IMR-90 (cell line): ENCODE measurements around the gene VOPP1. TPM values are rescaled to one million over a fixed set of nuclear protein-coding genes. Genes with fewer than 3 reads are reported as not detected.

Experiments
- ATAC-seq: fragments of 200-7000 bp; cut with Tn5 transposase; 2 replicates; pipeline ENCODE4 v1.9.1; 2020; ENCODE audit warnings: low read depth, mild to moderate bottlenecking, moderate library complexity
- BruUV-seq: library from RNA; stranded (reverse); fragments of 400-500 nt; replicated peaks from 2 replicates; lab custom pipeline; 2021; lab: Mats Ljungman, UMichigan
- CTCF ChIA-PET: fragments of 300-600 bp; formaldehyde crosslinking; extraction: SDS; loops from one replicate; lab custom pipeline; 2021; ENCODE audit warnings: antibody characterized with exemption; lab: Yijun Ruan, JAX
- POLR2A ChIA-PET: fragments of 300-600 bp; sonication (Branson Sonifier 250); formaldehyde crosslinking; loops from one replicate; lab custom pipeline; 2022; ENCODE audit warnings: antibody characterized with exemption; ENCODE audit not compliant: unreplicated experiment; lab: Charles Lee
- DNase-seq: peaks from one replicate; pipeline ENCODE4 v3.0.0; 2013
- H2AFZ ChIP-seq: replicated peaks from 2 replicates; pipeline ENCODE3; 2013; ENCODE audit warnings: low read length, mild to moderate bottlenecking; ENCODE audit not compliant: poor library complexity
- H2AK5ac ChIP-seq: 2 replicates; pipeline ENCODE4 v1.6.1; 2013; ENCODE audit warnings: low read depth, low read length, inconsistent platforms
- H2AK9ac ChIP-seq: replicated peaks from 2 replicates; pipeline ENCODE3; 2013; ENCODE audit warnings: mild to moderate bottlenecking, low read depth, low read length, moderate library complexity; ENCODE audit not compliant: poor library complexity
- H2BK120ac ChIP-seq: 2 replicates; pipeline ENCODE4 v1.6.1; 2013; ENCODE audit warnings: low read depth, low read length, inconsistent platforms
- H2BK15ac ChIP-seq: 3 replicates; pipeline ENCODE4 v1.6.1; 2013; ENCODE audit warnings: low read depth, low read length, inconsistent platforms
- H2BK20ac ChIP-seq: 2 replicates; pipeline ENCODE4 v1.6.1; 2013; ENCODE audit warnings: low read depth, mild to moderate bottlenecking, inconsistent platforms, low read length, moderate library complexity
- H2BK5ac ChIP-seq: 2 replicates; pipeline ENCODE4 v1.6.1; 2013; ENCODE audit warnings: mild to moderate bottlenecking, low read depth, low read length, inconsistent platforms; ENCODE audit not compliant: poor library complexity, severe bottlenecking
- H3K14ac ChIP-seq: replicated peaks from 2 replicates; pipeline ENCODE4 v1.6.1; 2013; ENCODE audit warnings: low read depth, low read length, inconsistent platforms
- H3K18ac ChIP-seq: 2 replicates; pipeline ENCODE4 v1.6.1; 2013; ENCODE audit warnings: low read depth, low read length, control low read depth
- H3K23ac ChIP-seq: 2 replicates; pipeline ENCODE4 v1.6.1; 2013; ENCODE audit warnings: low read depth, low read length, inconsistent platforms
- H3K27ac ChIP-seq: 2 replicates; pipeline ENCODE4 v1.5.1; 2013; ENCODE audit warnings: mild to moderate bottlenecking, control low read depth, low read length; ENCODE audit not compliant: insufficient read depth
- H3K27me3 ChIP-seq: 2 replicates; pipeline ENCODE4 v1.6.1; 2013; ENCODE audit warnings: low read length; ENCODE audit not compliant: control insufficient read depth, insufficient read depth
- H3K36me3 ChIP-seq: 2 replicates; pipeline ENCODE4 v1.6.1; 2013; ENCODE audit warnings: low read length, mixed read lengths; ENCODE audit not compliant: control insufficient read depth, insufficient read depth
- H3K4ac ChIP-seq: 2 replicates; pipeline ENCODE4 v1.6.1; 2013; ENCODE audit warnings: low read depth, low read length, inconsistent platforms
- H3K4me1 ChIP-seq: 2 replicates; pipeline ENCODE4 v1.6.1; 2013; ENCODE audit warnings: low read length, mixed read lengths; ENCODE audit not compliant: control insufficient read depth, insufficient read depth
- H3K4me2 ChIP-seq: 2 replicates; pipeline ENCODE4 v1.6.1; 2013; ENCODE audit warnings: low read depth, mild to moderate bottlenecking, control low read depth, low read length, moderate library complexity
- H3K4me3 ChIP-seq: 2 replicates; pipeline ENCODE4 v1.5.1; 2013; ENCODE audit warnings: low read depth, mild to moderate bottlenecking, control low read depth, low read length, moderate library complexity; ENCODE audit not compliant: insufficient read depth
- H3K56ac ChIP-seq: 2 replicates; pipeline ENCODE4 v1.6.1; 2013; ENCODE audit warnings: low read length, inconsistent platforms; ENCODE audit not compliant: insufficient read depth; ENCODE audit errors: extremely low read depth
- H3K79me1 ChIP-seq, 2 experiments: 2 replicates each; pipeline ENCODE4 v1.6.1; 2013; ENCODE audit warnings: low read length in 2 of 2, inconsistent platforms in 1 of 2, low read depth in 1 of 2
- H3K9ac ChIP-seq: 2 replicates; pipeline ENCODE4 v1.6.1; 2013; ENCODE audit warnings: low read depth, low read length, control low read depth
- H3K9me1 ChIP-seq: 2 replicates; pipeline ENCODE4 v1.6.1; 2013; ENCODE audit warnings: low read length, inconsistent platforms; ENCODE audit not compliant: insufficient read depth
- H3K9me3 ChIP-seq: 2 replicates; pipeline ENCODE4 v1.6.1; 2013; ENCODE audit warnings: low read length; ENCODE audit not compliant: control insufficient read depth, insufficient read depth
- H4K20me1 ChIP-seq: 2 replicates; pipeline ENCODE4 v1.6.1; 2013; ENCODE audit warnings: low read length, inconsistent platforms; ENCODE audit not compliant: insufficient read depth
- H4K5ac ChIP-seq: 2 replicates; pipeline ENCODE4 v1.6.1; 2013; ENCODE audit warnings: mild to moderate bottlenecking, low read depth, low read length, control low read depth
- H4K8ac ChIP-seq, 2 experiments: 2 replicates each; pipeline ENCODE4 v1.6.1; 2013; ENCODE audit warnings: low read depth in 2 of 2, low read length in 2 of 2, control low read depth in 1 of 2, inconsistent platforms in 1 of 2
- H4K91ac ChIP-seq: 2 replicates; pipeline ENCODE4 v1.6.1; 2013; ENCODE audit warnings: low read depth, low read length, inconsistent platforms; ENCODE audit not compliant: insufficient read depth
- BHLHE40 ChIP-seq: fragments of 150-350 bp; IDR thresholded peaks from 2 replicates; pipeline ENCODE4 v1.6.1; 2016; ENCODE audit warnings: mild to moderate bottlenecking, low read depth, low read length
- CEBPB ChIP-seq: IDR thresholded peaks from 2 replicates; pipeline ENCODE4 v1.6.1; 2012; ENCODE audit warnings: low read depth, low read length, improper control_type of control experiment
- CHD1 ChIP-seq: IDR thresholded peaks from 2 replicates; pipeline ENCODE4 v1.6.1; 2012; ENCODE audit warnings: low read depth, low read length, improper control_type of control experiment
- FOS ChIP-seq: fragments of 150-350 bp; IDR thresholded peaks from 2 replicates; pipeline ENCODE4 v1.6.1; 2016; ENCODE audit warnings: low read depth, low read length
- MAFK ChIP-seq: IDR thresholded peaks from 2 replicates; pipeline ENCODE4 v1.6.1; 2012; ENCODE audit warnings: low read depth, low read length, improper control_type of control experiment
- MAZ ChIP-seq: IDR thresholded peaks from 2 replicates; pipeline ENCODE4 v1.6.1; 2012; ENCODE audit warnings: low read depth, mild to moderate bottlenecking, low read length, improper control_type of control experiment, moderate library complexity, borderline replicate concordance
- MXI1 ChIP-seq: IDR thresholded peaks from 2 replicates; pipeline ENCODE4 v1.6.1; 2012; ENCODE audit warnings: low read depth, mild to moderate bottlenecking, low read length, moderate library complexity, borderline replicate concordance
- NFE2L2 ChIP-seq: fragments of 150-350 bp; IDR thresholded peaks from 2 replicates; pipeline ENCODE4 v1.6.1; 2016; ENCODE audit warnings: low read depth, mild to moderate bottlenecking, low read length
- POLR2A ChIP-seq: IDR thresholded peaks from 2 replicates; pipeline ENCODE4 v1.6.1; 2012; ENCODE audit warnings: mild to moderate bottlenecking, low read depth, low read length
- RAD21 ChIP-seq: IDR thresholded peaks from 2 replicates; pipeline ENCODE4 v1.6.1; 2012; ENCODE audit warnings: low read length, improper control_type of control experiment
- RCOR1 ChIP-seq: IDR thresholded peaks from 2 replicates; pipeline ENCODE4 v1.6.1; 2012; ENCODE audit warnings: mild to moderate bottlenecking, low read length, improper control_type of control experiment; ENCODE audit not compliant: insufficient replicate concordance
- RFX5 ChIP-seq: IDR thresholded peaks from 2 replicates; pipeline ENCODE4 v1.8.0; 2012; ENCODE audit warnings: low read depth, mild to moderate bottlenecking, low read length, moderate library complexity
- SMC3 ChIP-seq: fragments of 150-350 bp; IDR thresholded peaks from 2 replicates; pipeline ENCODE4 v1.6.1; 2016; ENCODE audit warnings: low read depth, mild to moderate bottlenecking, antibody characterized with exemption, low read length, moderate library complexity
- WGBS, 2 experiments: methylation state at CpG; one replicate each; pipeline versions ENCODE4 v1.1.5 to v1.1.7; 2013; ENCODE audit warnings: missing lambda C conversion rate in 2 of 2; ENCODE audit not compliant: insufficient read length in 1 of 2; ENCODE audit errors: extremely low coverage in 2 of 2; 5-methylcytosine and 5-hydroxymethylcytosine counted together
- dilution Hi-C: fragments of 300-500 bp; cut with HindIII; formaldehyde crosslinking; loops from one replicate; pipeline ENCODE4 v1.14.3; 2018; ENCODE audit warnings: low sequenced_read_pairs; ENCODE audit not compliant: unreplicated experiment
- in situ Hi-C: fragments of 300-500 bp; cut with MboI; formaldehyde crosslinking; loops from 3 replicates; pipeline ENCODE4 v1.14.3; 2019; ENCODE audit warnings: low sequenced_read_pairs, inconsistent platforms, mixed read lengths
- intact Hi-C: fragments of 100-400 bp; cut with micrococcal nuclease; formaldehyde crosslinking; loops from 2 replicates; pipeline ENCODE4 v1.10.0; 2022
- polyA plus RNA-seq, 3 experiments: library from polyadenylated mRNA; depleted of rRNA; stranded (reverse); fragments of >200 nt; gene quantifications; 2 replicates each; pipeline ENCODE4 v1.2.3, GENCODE V29; 2012; ENCODE audit warnings: low replicate concordance in 1 of 3
- total RNA-seq: library from RNA; depleted of rRNA; stranded (reverse); fragments of >200 nt; gene quantifications from 2 replicates; pipeline ENCODE4 v1.2.3, GENCODE V29; 2012
- TF ChIP-seq, protein P1 (sequence below): fragments of 150-350 bp; IDR thresholded peaks from 2 replicates; pipeline ENCODE4 v1.6.1; 2017; ENCODE audit warnings: mild to moderate bottlenecking, antibody characterized with exemption, low read length, low read depth
- TF ChIP-seq, protein P2 (sequence below): fragments of 150-350 bp; IDR thresholded peaks from 2 replicates; pipeline ENCODE4 v1.6.1; 2016; ENCODE audit warnings: low read depth, mild to moderate bottlenecking, low read length, moderate library complexity, borderline replicate concordance
- TF ChIP-seq, protein P3 (sequence below): conservative IDR thresholded peaks from 2 replicates; pipeline ENCODE4 v1.5.1; 2012; ENCODE audit warnings: mild to moderate bottlenecking, low read depth, low read length, improper control_type of control experiment

Gene VOPP1
- total and polyA plus RNA-seq, 2 of the 4 experiments (the other 2 are of a cell fraction): 60.2 to 94.5 TPM

DNA sequence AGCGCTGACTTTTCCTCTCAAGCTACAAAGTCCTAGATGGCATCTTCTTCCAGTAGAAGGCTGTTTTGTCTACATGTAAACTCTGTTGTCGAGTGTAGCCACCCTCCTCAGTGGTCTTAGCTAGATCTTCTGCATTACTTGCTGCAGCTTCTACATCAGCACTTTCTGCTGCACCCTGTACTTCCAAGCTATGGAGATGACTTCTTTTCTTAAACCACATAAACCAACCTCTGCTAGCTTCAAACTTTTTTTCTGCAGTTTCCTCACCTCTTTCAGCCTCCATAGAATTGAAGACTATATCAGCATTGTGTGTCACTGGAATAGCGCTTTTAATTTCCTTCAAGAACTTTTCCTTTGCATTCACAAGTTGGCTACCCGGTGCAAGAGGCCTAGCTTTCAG, 119.3 kb downstream of the VOPP1 start:
- BruUV-seq: no TSS peak
- no peak for ATAC-seq
- H3K36me3 ChIP-seq: peaks cover 3% of the 10 kb centered on the region; the same call in 1 of the 2 replicates

More for the DNA sequence above, 119.3 kb downstream of the VOPP1 start:
- no peak for DNase-seq
- in situ Hi-C loops: no loop called here
- Histone ChIP-seq H3K27ac (no peak overlapping the region), H3K18ac (no peak overlapping the region), H3K79me1 (no peaks in the 10 kb centered on the region; a peak in 1 of 4 replicates), H3K56ac (no peak overlapping the region), H3K4me3 (no peak overlapping the region), H3K9me1 (no peaks in the 10 kb centered on the region; the same call in 1 of the 2 replicates), H3K14ac (no peak overlapping the region), H2AFZ (no peak overlapping the region), H2BK20ac (no peak overlapping the region), H2AK5ac (no peak overlapping the region), H3K9ac (no peak overlapping the region), H2BK5ac (no peak overlapping the region), H2BK120ac (no peak overlapping the region), H3K4ac (no peak overlapping the region), H2AK9ac (no peak overlapping the region), H4K20me1 (no peaks in the 10 kb centered on the region), H4K5ac (no peak overlapping the region), H4K8ac (no peak overlapping the region), H3K4me2 (no peak overlapping the region), H4K91ac (no peak overlapping the region), H3K4me1 (no peaks in the 10 kb centered on the region), H3K23ac (no peak overlapping the region), H3K9me3 (no peaks in the 10 kb centered on the region), H2BK15ac (no peak overlapping the region), H3K27me3 (no peaks in the 10 kb centered on the region)
- POLR2A ChIA-PET: interaction anchor here (0.5 to 0.6 kb wide), 2 partner anchors 76 to 81 kb away, joined by 4 to 13 read pairs; no protein-coding TSS in a partner anchor
- dilution Hi-C loops: no loop called here
- TF ChIP-seq, protein P1, sequence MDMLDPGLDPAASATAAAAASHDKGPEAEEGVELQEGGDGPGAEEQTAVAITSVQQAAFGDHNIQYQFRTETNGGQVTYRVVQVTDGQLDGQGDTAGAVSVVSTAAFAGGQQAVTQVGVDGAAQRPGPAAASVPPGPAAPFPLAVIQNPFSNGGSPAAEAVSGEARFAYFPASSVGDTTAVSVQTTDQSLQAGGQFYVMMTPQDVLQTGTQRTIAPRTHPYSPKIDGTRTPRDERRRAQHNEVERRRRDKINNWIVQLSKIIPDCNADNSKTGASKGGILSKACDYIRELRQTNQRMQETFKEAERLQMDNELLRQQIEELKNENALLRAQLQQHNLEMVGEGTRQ: no peak
- TF ChIP-seq MAFK (no peak), RCOR1 (no peak), CEBPB (no peak), BHLHE40 (no peak), POLR2A (no peak), FOS (no peak), MXI1 (no peak), NFE2L2 (no peak), RFX5 (no peak), CHD1 (no peak), RAD21 (no peak), MAZ (no peak), SMC3 (no peak)
- TF ChIP-seq, protein P2, sequence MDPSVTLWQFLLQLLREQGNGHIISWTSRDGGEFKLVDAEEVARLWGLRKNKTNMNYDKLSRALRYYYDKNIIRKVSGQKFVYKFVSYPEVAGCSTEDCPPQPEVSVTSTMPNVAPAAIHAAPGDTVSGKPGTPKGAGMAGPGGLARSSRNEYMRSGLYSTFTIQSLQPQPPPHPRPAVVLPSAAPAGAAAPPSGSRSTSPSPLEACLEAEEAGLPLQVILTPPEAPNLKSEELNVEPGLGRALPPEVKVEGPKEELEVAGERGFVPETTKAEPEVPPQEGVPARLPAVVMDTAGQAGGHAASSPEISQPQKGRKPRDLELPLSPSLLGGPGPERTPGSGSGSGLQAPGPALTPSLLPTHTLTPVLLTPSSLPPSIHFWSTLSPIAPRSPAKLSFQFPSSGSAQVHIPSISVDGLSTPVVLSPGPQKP: no peak
- TF ChIP-seq, protein P3, sequence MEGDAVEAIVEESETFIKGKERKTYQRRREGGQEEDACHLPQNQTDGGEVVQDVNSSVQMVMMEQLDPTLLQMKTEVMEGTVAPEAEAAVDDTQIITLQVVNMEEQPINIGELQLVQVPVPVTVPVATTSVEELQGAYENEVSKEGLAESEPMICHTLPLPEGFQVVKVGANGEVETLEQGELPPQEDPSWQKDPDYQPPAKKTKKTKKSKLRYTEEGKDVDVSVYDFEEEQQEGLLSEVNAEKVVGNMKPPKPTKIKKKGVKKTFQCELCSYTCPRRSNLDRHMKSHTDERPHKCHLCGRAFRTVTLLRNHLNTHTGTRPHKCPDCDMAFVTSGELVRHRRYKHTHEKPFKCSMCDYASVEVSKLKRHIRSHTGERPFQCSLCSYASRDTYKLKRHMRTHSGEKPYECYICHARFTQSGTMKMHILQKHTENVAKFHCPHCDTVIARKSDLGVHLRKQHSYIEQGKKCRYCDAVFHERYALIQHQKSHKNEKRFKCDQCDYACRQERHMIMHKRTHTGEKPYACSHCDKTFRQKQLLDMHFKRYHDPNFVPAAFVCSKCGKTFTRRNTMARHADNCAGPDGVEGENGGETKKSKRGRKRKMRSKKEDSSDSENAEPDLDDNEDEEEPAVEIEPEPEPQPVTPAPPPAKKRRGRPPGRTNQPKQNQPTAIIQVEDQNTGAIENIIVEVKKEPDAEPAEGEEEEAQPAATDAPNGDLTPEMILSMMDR: no peak
- intact Hi-C loops: no loop called here
- CTCF ChIA-PET: no interaction called here
- WGBS, 2 experiments: 100% methylated on average over 1 of the region's 4 CpGs; no CpG with 5 or more reads in 1 of the 2 experiments
